ENCODE results near the gene LDLRAD4.

LDLRAD4 gene

GRCh38 chr18:13389491-13390131, 171.1 kb downstream of the LDLRAD4 start:
- DNase-seq = no peak

GRCh38 chr18:13390196-13390595, 171.6 kb downstream of the LDLRAD4 start:
- no peak for TF ChIP-seq CTCF (IDR thresholded peaks at IDR 0.05; ENCODE audit: low read depth, low read length)
- Histone ChIP-seq H3K4me3 (ENCODE audit: low read depth, low read length) (no peak overlapping the region), H3K9me3 (ENCODE audit: severe bottlenecking) (no peaks in the 10 kb centered on the region), H3K36me3 (no peaks in the 10 kb centered on the region), H3K27ac (no peak overlapping the region), H3K27me3 (ENCODE audit: insufficient read depth, low read depth, severe bottlenecking) (no peaks in the 10 kb centered on the region)
- DNase-seq = no peak

More at GRCh38 chr18:13389491-13390131, 171.1 kb downstream of the LDLRAD4 start:
- no peak for TF ChIP-seq CTCF (IDR thresholded peaks at IDR 0.05; ENCODE audit: low read depth, low read length)
- Histone ChIP-seq H3K36me3 (no peaks in the 10 kb centered on the region), H3K27ac (no peak overlapping the region), H3K27me3 (ENCODE audit: insufficient read depth, low read depth, severe bottlenecking) (no peaks in the 10 kb centered on the region), H3K4me3 (ENCODE audit: low read depth, low read length) (no peak overlapping the region), H3K9me3 (ENCODE audit: severe bottlenecking) (no peaks in the 10 kb centered on the region)

GRCh38 chr18:13390711-13391110, 172.2 kb downstream of the LDLRAD4 start:
- no peak overlapping the region for H3K27ac ChIP-seq
- TF ChIP-seq CTCF (IDR thresholded peaks at IDR 0.05; ENCODE audit: low read depth, low read length) = no peak
- no peaks in the 10 kb centered on the region for H3K9me3 ChIP-seq (ENCODE audit: severe bottlenecking)
- H3K27me3 ChIP-seq (ENCODE audit: insufficient read depth, low read depth, severe bottlenecking) = no peaks in the 10 kb centered on the region
- no peaks in the 10 kb centered on the region for H3K36me3 ChIP-seq
- DNase-seq = no peak
- no peak overlapping the region for H3K4me3 ChIP-seq (ENCODE audit: low read depth, low read length)

- no peaks in the 10 kb centered on the region for H3K27me3 ChIP-seq (ENCODE audit: insufficient read depth, low read depth, severe bottlenecking)
Measured at GRCh38 chr18:13392029-13392750, 173.6 kb downstream of the LDLRAD4 start.

GRCh38 chr18:13392899-13393298, 174.3 kb downstream of the LDLRAD4 start:
- no peaks in the 10 kb centered on the region for H3K36me3 ChIP-seq

More at GRCh38 chr18:13392029-13392750, 173.6 kb downstream of the LDLRAD4 start:
- TF ChIP-seq CTCF (IDR thresholded peaks at IDR 0.05; ENCODE audit: low read depth, low read length) = no peak
- Histone ChIP-seq H3K4me3 (ENCODE audit: low read depth, low read length) (no peak overlapping the region), H3K27ac (no peak overlapping the region), H3K36me3 (no peaks in the 10 kb centered on the region), H3K9me3 (ENCODE audit: severe bottlenecking) (no peaks in the 10 kb centered on the region)
- DNase-seq = no peak

More at GRCh38 chr18:13392899-13393298, 174.3 kb downstream of the LDLRAD4 start:
- Histone ChIP-seq H3K27me3 (ENCODE audit: insufficient read depth, low read depth, severe bottlenecking) (no peaks in the 10 kb centered on the region), H3K27ac (no peak overlapping the region), H3K9me3 (ENCODE audit: severe bottlenecking) (no peaks in the 10 kb centered on the region), H3K4me3 (ENCODE audit: low read depth, low read length) (no peak overlapping the region)
- DNase-seq = no peak
- no peak for TF ChIP-seq CTCF (IDR thresholded peaks at IDR 0.05; ENCODE audit: low read depth, low read length)

Data from WERI-Rb-1 (cell line).